Activated CD4-positive, alpha-beta T cell treated with anti-CD3 and anti-CD28 coated beads for 36 hours (primary cell): ENCODE results near the gene ADAM19. TPM values are rescaled to one million over a fixed set of nuclear protein-coding genes. Genes with fewer than 3 reads are reported as not detected.
A peak's percentile ranks its signal among the peaks of the same experiment; 100 is the strongest.

ENCODE experiments used
- ATAC-seq: fragments of 200-7000 bp; cut with Tn5 transposase; one replicate; pipeline ENCODE4 v1.10.0; 2021; ENCODE audit warnings: mild to moderate bottlenecking, moderate library complexity
- CTCF ChIA-PET: fragments of 350-600 bp; sonication (Branson Sonifier 250); formaldehyde crosslinking; loops from one replicate; lab custom pipeline; 2021; ENCODE audit warnings: antibody characterized with exemption; lab: Charles Lee
- POLR2A ChIA-PET: fragments of 350-600 bp; sonication (Branson Sonifier 250); formaldehyde crosslinking; loops from one replicate; lab custom pipeline; 2021; ENCODE audit warnings: antibody characterized with exemption, inconsistent platforms; lab: Charles Lee
- DNase-seq: peaks from one replicate; pipeline ENCODE4 v3.0.0-alpha.2; 2020
- H3K27ac Mint-ChIP-seq: one replicate; pipeline ENCODE4 v1.8.0; 2021; ENCODE audit warnings: mixed read lengths
- H3K27me3 Mint-ChIP-seq: one replicate; pipeline ENCODE4 v1.8.0; 2021; ENCODE audit warnings: mixed read lengths
- H3K36me3 Mint-ChIP-seq: one replicate; pipeline ENCODE4 v1.8.0; 2021; ENCODE audit warnings: low read depth, mixed read lengths
- H3K4me1 Mint-ChIP-seq: one replicate; pipeline ENCODE4 v1.8.0; 2021; ENCODE audit warnings: mixed read lengths
- H3K4me3 Mint-ChIP-seq: one replicate; pipeline ENCODE4 v1.8.0; 2021; ENCODE audit warnings: mild to moderate bottlenecking, moderate library complexity, mixed read lengths
- H3K9me3 Mint-ChIP-seq: one replicate; pipeline ENCODE4 v1.8.0; 2021; ENCODE audit warnings: low read depth, mixed read lengths
- intact Hi-C, 2 experiments: fragments of 100-400 bp; cut with DNase I in 1 of 2; cut with micrococcal nuclease in 1 of 2; formaldehyde crosslinking; loops; one replicate each; pipeline versions ENCODE4 v1.14.2 to v1.15.1; 2022 to 2024; cut with DNase I, micrococcal nuclease
- total RNA-seq, 2 experiments: library from RNA; stranded (reverse); gene quantifications; one replicate each; pipeline ENCODE4 v1.2.3, GENCODE V29; 2021

Gene ADAM19
- total RNA-seq, 2 experiments from 2014 or later, result 63.6 to 69.5 TPM

DNA sequence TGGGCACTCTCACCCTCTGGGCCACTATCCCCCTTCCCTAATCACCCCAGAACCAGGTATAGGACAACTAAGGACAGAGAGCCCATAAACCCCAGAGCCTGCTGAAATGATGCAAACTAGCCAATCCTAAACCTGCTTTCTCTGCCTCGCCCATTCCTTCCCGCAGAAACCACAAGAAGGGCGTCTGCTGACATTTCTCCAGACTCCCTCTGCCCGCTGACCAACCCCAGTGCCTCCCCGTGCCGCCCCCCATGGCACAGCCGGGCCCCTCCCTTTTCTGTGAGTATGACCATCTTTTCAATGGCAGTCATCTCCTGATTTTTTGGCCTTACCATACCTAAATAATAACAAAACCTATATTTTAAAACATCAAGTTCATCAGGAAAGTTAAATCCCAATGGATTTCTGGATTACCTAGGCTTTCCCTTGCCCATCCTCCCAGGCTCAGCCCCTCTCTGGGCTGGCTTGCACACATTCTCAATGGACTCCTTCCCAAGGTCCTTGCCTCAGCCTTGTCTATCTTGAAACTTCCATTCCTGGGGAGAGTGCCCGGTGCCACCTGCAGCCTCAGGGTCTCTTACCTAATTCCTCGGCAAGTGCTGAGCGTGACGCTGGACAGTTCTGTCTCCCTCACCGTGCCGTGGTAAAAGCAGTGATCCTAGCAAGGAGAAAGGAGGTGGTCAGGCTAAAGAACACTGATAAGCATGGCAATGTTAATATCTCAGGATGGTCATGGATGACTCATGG, 45.2 kb downstream of the ADAM19 start:
- peaks cover 27% of the 10 kb centered on the region for H3K36me3 Mint-ChIP-seq
- H3K9me3 Mint-ChIP-seq, result no peaks in the 10 kb centered on the region
- no peak overlapping the region for H3K27ac Mint-ChIP-seq
- ATAC-seq (no peak), DNase-seq (no peak)
- H3K4me3 Mint-ChIP-seq, result no peak overlapping the region
- POLR2A ChIA-PET, result no interaction called here
- CTCF ChIA-PET, result interaction anchor here (0.7 kb wide), 1 partner anchor 39 kb away, joined by 3 read pairs; no protein-coding TSS in a partner anchor
- intact Hi-C loops, result no loop called here
- no peaks in the 10 kb centered on the region for H3K27me3 Mint-ChIP-seq
- H3K4me1 Mint-ChIP-seq, result peaks cover 14% of the 10 kb centered on the region

DNA sequence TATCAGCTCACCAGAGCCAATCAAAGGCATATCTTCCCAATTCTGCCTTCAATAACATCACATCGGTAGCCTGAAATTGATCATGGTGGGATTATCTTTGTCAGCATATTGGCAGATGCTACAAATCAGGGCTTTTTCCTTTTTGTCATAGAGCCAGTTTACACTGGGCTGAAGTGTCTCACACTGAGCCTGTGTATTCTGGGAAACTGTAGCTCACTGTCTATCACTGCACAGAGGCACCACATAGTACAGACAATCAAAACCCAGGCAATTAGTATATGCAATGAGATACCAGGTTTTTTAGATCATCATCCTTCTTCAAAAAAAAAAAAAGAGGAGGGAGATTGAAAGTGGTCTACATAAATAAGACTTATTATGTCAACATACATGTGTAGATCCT, 46.6 kb downstream of the ADAM19 start:
- H3K27me3 Mint-ChIP-seq, result no peaks in the 10 kb centered on the region
- no peak overlapping the region for H3K4me3 Mint-ChIP-seq
- H3K36me3 Mint-ChIP-seq, result peaks cover 26% of the 10 kb centered on the region
- DNase-seq (no peak), ATAC-seq (no peak)
- H3K4me1 Mint-ChIP-seq, result peaks cover 3% of the 10 kb centered on the region
- POLR2A ChIA-PET, result no interaction called here
- intact Hi-C loops, result no loop called here
- H3K9me3 Mint-ChIP-seq, result no peaks in the 10 kb centered on the region
- H3K27ac Mint-ChIP-seq, result no peak overlapping the region
- CTCF ChIA-PET, result interaction anchor here (0.6 to 1.0 kb wide), 2 partner anchors 13 to 195 kb away, joined by 3 read pairs; no protein-coding TSS in a partner anchor

DNA sequence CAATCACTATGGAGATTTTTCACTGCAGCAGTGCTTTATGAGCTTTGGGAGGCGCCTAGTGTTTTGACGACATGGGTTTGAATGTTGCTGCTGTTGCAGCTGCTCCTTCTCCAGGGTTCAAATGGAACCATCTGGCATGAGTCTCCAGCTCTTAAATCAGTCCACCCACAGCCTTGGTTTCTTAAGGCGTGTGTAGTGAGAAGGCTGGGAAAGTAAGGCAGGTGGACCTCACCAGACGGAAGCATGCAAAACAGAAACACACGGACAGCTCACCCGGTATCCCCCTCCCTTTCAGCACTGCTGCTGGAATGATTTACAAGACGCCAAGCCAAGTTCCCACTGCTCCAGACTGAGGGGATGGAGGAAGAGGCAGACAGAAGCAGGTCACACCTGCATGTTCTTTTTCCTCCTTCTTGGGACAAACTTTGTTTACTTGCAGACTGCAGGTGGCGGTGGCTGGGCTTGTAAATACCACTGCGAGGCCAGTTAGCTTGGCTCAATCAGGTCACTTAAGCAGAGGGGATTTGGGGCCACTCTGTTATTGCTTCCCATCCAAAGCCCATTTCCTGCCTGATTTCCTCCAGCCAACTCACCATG, 47.4 kb downstream of the ADAM19 start:
- Mint-ChIP-seq H3K4me3 (no peak overlapping the region), H3K36me3 (peaks cover 29% of the 10 kb centered on the region), H3K9me3 (no peaks in the 10 kb centered on the region), H3K27ac (no peak overlapping the region), H3K27me3 (no peaks in the 10 kb centered on the region), H3K4me1 (peaks cover 3% of the 10 kb centered on the region)
- DNase-seq, result no peak
- POLR2A ChIA-PET, result no interaction called here
- ATAC-seq, result no peak
- intact Hi-C loops, result no loop called here
- CTCF ChIA-PET, result interaction anchor here (0.6 to 1.2 kb wide), 2 partner anchors 10 to 139 kb away, joined by 3 read pairs; no protein-coding TSS in a partner anchor

DNA sequence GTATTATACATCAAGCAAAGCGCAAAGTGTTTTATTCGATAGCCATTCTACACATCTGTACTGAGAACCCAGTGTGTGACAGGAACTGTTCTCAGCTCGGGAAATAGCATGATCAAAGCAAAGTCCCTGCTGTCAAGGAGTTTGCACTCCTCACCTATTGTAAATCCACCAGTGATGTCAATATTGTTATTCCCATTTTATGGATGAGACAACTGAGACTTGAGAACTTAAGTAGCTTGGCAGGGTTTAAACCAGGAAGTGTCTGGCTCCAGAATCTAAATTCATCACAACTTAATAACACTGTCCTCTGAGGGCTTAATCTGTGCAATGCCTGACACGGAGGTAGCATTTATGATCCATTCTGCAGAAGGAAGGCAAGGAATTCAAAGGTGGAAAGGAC, 50.7 kb downstream of the ADAM19 start:
- DNase-seq, result no peak
- Mint-ChIP-seq H3K4me1 (peaks cover 9% of the 10 kb centered on the region), H3K4me3 (no peak overlapping the region), H3K9me3 (no peaks in the 10 kb centered on the region), H3K27me3 (no peaks in the 10 kb centered on the region), H3K36me3 (peaks cover 19% of the 10 kb centered on the region), H3K27ac (no peak overlapping the region)
- CTCF ChIA-PET, result interaction anchor here (1.0 to 1.2 kb wide), 2 partner anchors 93 to 193 kb away, joined by 3 read pairs; no protein-coding TSS in a partner anchor
- POLR2A ChIA-PET, result no interaction called here
- intact Hi-C loops, result no loop called here
- no peak for ATAC-seq

DNA sequence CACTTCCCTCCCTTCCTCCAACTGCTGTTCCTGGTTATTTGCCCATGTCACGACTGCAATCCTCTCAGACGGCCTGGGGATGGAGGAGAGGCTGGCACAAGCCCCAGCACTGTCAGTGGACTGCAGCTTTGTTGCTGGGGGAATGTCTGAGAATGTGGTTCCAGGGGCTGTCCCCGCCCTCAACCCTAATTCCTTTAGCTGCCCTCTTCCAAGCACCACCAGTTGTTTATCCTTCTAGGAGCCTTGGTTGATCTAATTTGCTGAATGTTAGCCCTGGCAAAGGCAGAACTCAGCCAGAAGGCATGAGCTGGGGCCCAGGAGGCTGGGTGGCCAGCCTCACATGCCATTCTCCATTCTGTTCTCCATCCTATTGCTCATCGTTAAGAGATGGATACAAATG, 51.6 kb downstream of the ADAM19 start:
- H3K4me3 Mint-ChIP-seq, result no peak overlapping the region

DNA sequence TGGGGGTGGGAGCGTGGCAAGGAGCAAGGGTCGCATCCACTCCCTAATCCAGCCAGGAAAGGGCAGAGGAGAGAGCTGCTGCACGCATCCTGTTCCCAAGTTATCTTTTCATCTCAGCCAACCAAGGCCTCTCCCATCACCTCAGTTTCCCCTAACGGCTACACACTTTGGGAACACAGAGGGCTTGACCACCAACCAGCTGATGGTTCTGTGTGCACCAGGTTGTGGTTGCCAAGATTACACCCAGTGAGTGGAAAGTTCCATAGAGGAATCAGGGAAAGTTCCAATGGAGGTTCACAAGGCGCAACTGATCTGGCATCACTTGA, 53.9 kb downstream of the ADAM19 start:
- Mint-ChIP-seq H3K27me3 (no peaks in the 10 kb centered on the region), H3K4me3 (no peak overlapping the region), H3K4me1 (peaks cover 17% of the 10 kb centered on the region), H3K27ac (no peak overlapping the region), H3K36me3 (peaks cover 16% of the 10 kb centered on the region), H3K9me3 (no peaks in the 10 kb centered on the region)
- ATAC-seq (no peak), DNase-seq (no peak)
- ChIA-PET CTCF (interaction anchor here (0.9 kb wide), 1 partner anchor 48 kb away, joined by 4 read pairs; no protein-coding TSS in a partner anchor), POLR2A (no interaction called here)
- intact Hi-C loops, result no loop called here

More for the DNA sequence above, 51.6 kb downstream of the ADAM19 start:
- Mint-ChIP-seq H3K36me3 (peaks cover 18% of the 10 kb centered on the region), H3K27ac (no peak overlapping the region), H3K9me3 (no peaks in the 10 kb centered on the region), H3K4me1 (peaks cover 13% of the 10 kb centered on the region), H3K27me3 (no peaks in the 10 kb centered on the region)
- no peak for DNase-seq
- POLR2A ChIA-PET, result no interaction called here
- intact Hi-C loops, result no loop called here
- no peak for ATAC-seq
- CTCF ChIA-PET, result interaction anchor here (1.2 kb wide), 1 partner anchor 92 kb away, joined by 3 read pairs; no protein-coding TSS in a partner anchor

DNA sequence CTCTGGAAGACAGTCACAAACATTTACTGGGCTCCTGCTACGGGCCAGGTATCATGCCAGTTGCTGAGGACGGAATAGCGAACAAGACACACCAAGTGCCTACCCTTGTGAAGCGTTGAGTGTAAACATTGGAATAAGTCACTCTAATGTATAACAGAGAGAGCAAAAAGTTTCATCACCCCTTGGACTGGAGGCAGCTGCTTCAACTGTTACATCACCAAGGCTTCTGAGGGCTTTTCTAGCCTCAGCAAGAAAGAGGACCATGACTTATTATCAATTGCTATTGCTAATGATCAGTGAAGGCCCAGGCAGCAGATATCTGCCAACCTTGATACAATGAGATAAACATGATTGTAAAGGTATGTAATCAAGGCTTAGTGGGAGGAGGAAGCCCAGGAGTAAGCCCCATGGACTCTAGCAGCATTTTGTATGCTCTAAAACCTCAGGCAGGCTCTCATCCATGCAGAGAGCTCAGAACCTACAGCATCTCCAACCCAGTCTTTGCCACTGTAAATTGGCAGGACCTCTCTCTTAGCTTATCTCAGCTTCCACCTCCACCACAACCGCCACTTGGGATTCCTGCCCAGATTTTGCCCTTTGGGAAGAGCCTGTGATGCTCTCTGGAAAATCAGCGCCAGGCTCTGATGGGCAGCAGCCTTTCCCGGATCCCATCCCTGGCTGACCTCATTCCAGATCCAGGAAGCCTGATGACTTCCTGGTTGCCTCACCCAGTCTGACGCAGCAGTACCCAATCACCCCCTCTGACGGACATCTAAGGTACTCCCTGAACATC, 54.5 kb downstream of the ADAM19 start:
- H3K4me1 Mint-ChIP-seq, result peaks cover 22% of the 10 kb centered on the region
- H3K27me3 Mint-ChIP-seq, result no peaks in the 10 kb centered on the region
- H3K36me3 Mint-ChIP-seq, result peaks cover 16% of the 10 kb centered on the region
- ChIA-PET POLR2A (no interaction called here), CTCF (interaction anchor here (0.9 kb wide), 1 partner anchor 48 kb away, joined by 4 read pairs; no protein-coding TSS in a partner anchor)
- intact Hi-C loops, result no loop called here
- no peak overlapping the region for H3K27ac Mint-ChIP-seq
- ATAC-seq (no peak), DNase-seq (no peak)
- no peak overlapping the region for H3K4me3 Mint-ChIP-seq
- no peaks in the 10 kb centered on the region for H3K9me3 Mint-ChIP-seq

DNA sequence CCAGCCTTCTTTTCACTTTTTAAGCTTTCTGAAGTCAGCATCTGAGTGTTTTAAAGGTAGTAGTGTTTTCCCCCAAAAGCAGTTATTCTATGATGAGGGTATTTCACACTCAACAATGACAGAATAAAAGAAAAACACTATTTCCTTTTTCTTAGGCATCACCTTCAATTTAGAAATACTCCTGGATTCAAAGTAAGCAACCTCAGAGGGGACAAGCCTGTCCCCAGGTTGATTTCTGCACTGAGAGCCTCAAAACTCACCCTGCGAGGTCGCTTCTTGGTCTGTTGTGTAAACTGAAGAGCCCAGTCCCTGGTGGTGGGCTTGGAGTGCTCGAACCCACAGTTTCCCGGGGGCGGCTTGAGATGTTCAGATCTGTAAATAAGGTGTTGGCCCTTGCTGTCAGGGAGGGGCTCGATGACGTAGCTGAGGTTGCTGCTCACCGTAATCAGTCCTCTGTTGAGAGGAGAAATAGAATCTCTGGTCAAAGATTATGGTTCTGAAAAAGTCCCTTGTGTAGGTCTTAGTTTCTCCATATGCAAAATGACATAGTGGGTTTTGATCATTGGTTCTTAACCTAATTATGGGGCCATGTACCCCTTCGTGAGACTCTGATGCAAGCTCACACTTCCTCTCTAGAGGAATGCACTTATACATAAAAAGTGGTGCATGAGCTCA, 55.9 kb downstream of the ADAM19 start:
- POLR2A ChIA-PET, result no interaction called here
- H3K36me3 Mint-ChIP-seq, result peaks cover 16% of the 10 kb centered on the region

DNA sequence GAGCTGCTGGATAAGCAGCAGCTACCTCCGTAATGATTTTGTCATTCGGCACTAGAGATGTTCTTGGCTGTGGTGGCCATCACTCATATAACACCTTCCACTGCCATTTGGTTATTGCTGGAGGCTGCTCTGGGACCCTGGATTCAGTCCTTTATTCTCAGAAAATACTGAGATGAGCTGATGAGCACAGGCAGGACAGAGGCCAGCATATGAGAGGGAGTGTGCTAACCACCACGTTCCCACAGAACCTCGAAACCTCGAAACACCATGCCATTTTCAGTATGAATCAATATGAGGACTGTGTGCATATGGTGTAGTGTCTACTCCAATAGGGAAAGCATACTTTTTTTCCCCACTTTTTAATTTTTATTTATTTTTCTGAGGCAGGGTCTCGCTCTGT, 56.6 kb downstream of the ADAM19 start:
- Mint-ChIP-seq H3K4me1 (peaks cover 24% of the 10 kb centered on the region), H3K9me3 (no peaks in the 10 kb centered on the region), H3K4me3 (no peak overlapping the region), H3K36me3 (peaks cover 15% of the 10 kb centered on the region), H3K27ac (no peak overlapping the region), H3K27me3 (no peaks in the 10 kb centered on the region)
- DNase-seq, result peak; percentile 46
- ChIA-PET CTCF (interaction anchor here (0.8 to 1.4 kb wide), 3 partner anchors 21 to 200 kb away, joined by 3 to 5 read pairs (median 4); no protein-coding TSS in a partner anchor), POLR2A (no interaction called here)
- ATAC-seq, result peak; percentile 27
- intact Hi-C loops, result no loop called here

More for the DNA sequence above, 55.9 kb downstream of the ADAM19 start:
- Mint-ChIP-seq H3K27ac (no peak overlapping the region), H3K9me3 (no peaks in the 10 kb centered on the region), H3K4me1 (peaks cover 24% of the 10 kb centered on the region), H3K4me3 (no peak overlapping the region), H3K27me3 (no peaks in the 10 kb centered on the region)
- ATAC-seq, result no peak
- no peak for DNase-seq
- intact Hi-C loops, result no loop called here
- CTCF ChIA-PET, result interaction anchor here (0.6 to 1.4 kb wide), 3 partner anchors 20 to 199 kb away, joined by 3 to 4 read pairs (median 4); no protein-coding TSS in a partner anchor

DNA sequence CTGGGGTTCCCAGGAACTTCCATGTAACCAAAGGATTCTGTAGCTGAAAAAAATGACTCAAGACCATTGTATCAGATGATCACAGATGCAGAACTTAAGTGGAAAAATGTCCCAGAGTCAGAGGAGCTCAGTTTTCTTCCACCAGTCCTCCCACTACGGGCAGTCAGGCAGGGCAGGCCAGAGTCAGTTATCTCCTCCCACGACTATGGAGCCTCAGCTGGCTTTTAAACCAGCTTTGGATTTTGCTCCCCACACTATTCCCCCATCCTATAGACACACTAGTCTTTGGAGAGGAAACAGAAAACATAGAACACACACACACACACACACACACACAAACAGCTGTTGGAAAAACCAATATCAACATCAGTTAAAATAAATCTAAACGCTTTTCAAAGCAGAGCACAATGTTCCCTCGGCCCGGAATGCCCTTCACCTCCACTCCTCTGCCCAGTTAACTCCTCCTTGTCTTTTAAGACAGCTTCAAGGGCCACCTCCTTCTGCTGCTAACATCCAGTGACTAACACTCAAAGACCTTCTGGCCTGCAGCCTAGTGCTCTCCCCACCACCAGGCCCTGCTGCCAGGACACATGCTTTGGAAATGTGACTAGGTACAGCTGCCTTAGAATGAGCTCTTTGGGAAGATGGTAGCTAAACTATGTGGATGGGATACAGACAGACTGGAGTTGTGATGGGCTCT, 58.8 kb downstream of the ADAM19 start:
- ChIA-PET CTCF (interaction anchor here (0.6 to 1.9 kb wide), 6 partner anchors 12 to 245 kb away, joined by 3 to 5 read pairs (median 3); no protein-coding TSS in a partner anchor), POLR2A (no interaction called here)
- Mint-ChIP-seq H3K4me1 (peaks cover 25% of the 10 kb centered on the region), H3K27ac (no peak overlapping the region), H3K27me3 (no peaks in the 10 kb centered on the region), H3K4me3 (no peak overlapping the region), H3K36me3 (peaks cover 14% of the 10 kb centered on the region), H3K9me3 (no peaks in the 10 kb centered on the region)
- intact Hi-C loops, result no loop called here
- no peak for DNase-seq
- ATAC-seq, result no peak
